ENCODE measurements around the gene OMA1.

GRCh38 chr1:58441699-58442098 is 104.8 kb downstream of the OMA1 start:
- TF ChIP-seq CTCF (IDR thresholded peaks at IDR 0.05; ENCODE audit: poor library complexity, severe bottlenecking) (no peak), EZH2 (IDR thresholded peaks at IDR 0.05; ENCODE audit: borderline replicate concordance, insufficient read depth, low read length, poor library complexity, severe bottlenecking) (no peak), EP300 (conservative IDR thresholded peaks at IDR 0.05; ENCODE audit: poor library complexity, severe bottlenecking) (no peak), POLR2AphosphoS5 (IDR thresholded peaks at IDR 0.05) (no peak), REST (IDR thresholded peaks at IDR 0.05; ENCODE audit: borderline replicate concordance) (no peak), SMC3 (conservative IDR thresholded peaks at IDR 0.05; ENCODE audit: poor library complexity) (no peak), MXI1 (conservative IDR thresholded peaks at IDR 0.05; ENCODE audit: poor library complexity, severe bottlenecking) (no peak), TAF1 (IDR thresholded peaks at IDR 0.05; ENCODE audit: low read depth) (no peak)

Data from neural cell (in vitro differentiated cells).